ENCODE data around the gene DCAF8L2. TPM values are rescaled to one million over a fixed set of nuclear protein-coding genes. Genes with fewer than 3 reads are reported as not detected.

DCAF8L2 gene
- total RNA-seq (2022; extraction: Qiagen RNA extraction): not detected in 5 replicates

DNA sequence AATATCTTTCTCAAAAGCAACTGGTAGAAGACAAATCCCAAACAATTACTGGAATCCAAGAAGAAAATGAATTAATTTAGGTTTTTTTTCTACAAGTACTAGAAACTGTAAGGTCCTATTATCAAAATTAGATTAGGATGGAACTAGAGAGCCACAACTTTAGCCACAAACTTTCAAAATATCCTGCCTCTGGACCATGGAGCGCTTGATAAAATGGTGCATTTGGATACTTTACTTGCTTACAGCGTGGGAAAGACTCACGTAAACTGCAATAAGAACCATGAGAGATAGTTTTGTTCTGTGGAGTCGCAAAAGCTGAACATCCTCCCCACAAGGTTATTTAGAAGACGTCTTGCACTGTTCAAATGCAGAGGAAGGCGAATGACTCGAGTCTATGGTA lies at the start of gene DCAF8L2:
Gene DCAF8L2 (plus strand): TSS at position 301 of the 400 bp plus-strand sequence. CDS start 156,552 bp downstream, outside the sequence.

Other genes starting within 250 kb of the DCAF8L2 start
- not detected in 5 replicates for gene PPP4R3C, start 127.0 kb upstream of the DCAF8L2 start, total RNA-seq (2022; extraction: Qiagen RNA extraction)
- not detected in 5 replicates for gene MAGEB10, start 217.6 kb downstream of the DCAF8L2 start, total RNA-seq (2022; extraction: Qiagen RNA extraction)